Fibroblast of lung (primary cell): Measurements from ENCODE around the gene TMEM170A. TPM values are rescaled to one million over a fixed set of nuclear protein-coding genes. Genes with fewer than 3 reads are reported as not detected.

ENCODE experiments used
- DNase-seq, 2 donors: peaks; one replicate each; pipeline versions ENCODE4 v3.0.0 to v3.0.0-alpha.2; 2010; ENCODE audit warnings: low read depth in 2 of 2
- H2AFZ ChIP-seq: 2 replicates; pipeline ENCODE4 v1.5.1; 2012; ENCODE audit warnings: low read length, control low read depth, inconsistent platforms
- H3K27ac ChIP-seq: 2 replicates; pipeline ENCODE4 v1.5.1; 2011; ENCODE audit warnings: low read length, control low read depth; ENCODE audit not compliant: insufficient read depth
- H3K27me3 ChIP-seq: 2 replicates; pipeline ENCODE4 v1.5.1; 2011; ENCODE audit warnings: mild to moderate bottlenecking, low read length; ENCODE audit not compliant: control insufficient read depth, insufficient read depth
- H3K36me3 ChIP-seq: 2 replicates; pipeline ENCODE4 v1.5.1; 2011; ENCODE audit warnings: low read length; ENCODE audit not compliant: control insufficient read depth, insufficient read depth
- H3K4me1 ChIP-seq: 2 replicates; pipeline ENCODE4 v1.5.1; 2011; ENCODE audit warnings: low read length; ENCODE audit not compliant: control insufficient read depth, insufficient read depth; ENCODE audit errors: extremely low read depth
- H3K4me2 ChIP-seq: 2 replicates; pipeline ENCODE4 v1.5.1; 2011; ENCODE audit warnings: low read length, control low read depth; ENCODE audit not compliant: insufficient read depth; ENCODE audit errors: extremely low read depth
- H3K4me3 ChIP-seq, 4 experiments: fragments of 200-600 bp in 1 of 4; sonication (generic) in 1 of 4; replicated peaks in 1 of 4; 2 replicates each; pipeline ENCODE4 v1.5.1; 2011 to 2016; ENCODE audit warnings: low read length in 4 of 4, low read depth in 3 of 4, mild to moderate bottlenecking in 3 of 4, control low read depth in 2 of 4, inconsistent platforms in 1 of 4, mixed read lengths in 1 of 4; ENCODE audit not compliant: insufficient read depth in 1 of 4; ENCODE audit errors: control extremely low read depth in 1 of 4
- H3K79me2 ChIP-seq: 2 replicates; pipeline ENCODE4 v1.5.1; 2012; ENCODE audit warnings: mild to moderate bottlenecking, low read length, inconsistent platforms; ENCODE audit not compliant: control insufficient read depth, insufficient read depth
- H3K9ac ChIP-seq: 2 replicates; pipeline ENCODE4 v1.5.1; 2011; ENCODE audit warnings: mild to moderate bottlenecking, low read length, control low read depth; ENCODE audit not compliant: insufficient read depth
- H3K9me3 ChIP-seq: 2 replicates; pipeline ENCODE4 v1.5.1; 2012; ENCODE audit warnings: low read depth, low read length; ENCODE audit not compliant: control insufficient read depth, insufficient read depth
- H4K20me1 ChIP-seq: 2 replicates; pipeline ENCODE4 v1.5.1; 2011; ENCODE audit warnings: low read length; ENCODE audit not compliant: control insufficient read depth, insufficient read depth; ENCODE audit errors: extremely low read depth
- EZH2 ChIP-seq: IDR thresholded peaks from 2 replicates; pipeline ENCODE4 v1.5.1; 2012; ENCODE audit warnings: low read length, control low read depth, mild to moderate bottlenecking; ENCODE audit errors: missing control alignments
- polyA plus RNA-seq, 2 donors: library from polyadenylated mRNA; depleted of rRNA in 1 of 2; stranded (reverse) in 1 of 2; unstranded in 1 of 2; fragments of >200 nt; gene quantifications; 2 replicates each; pipeline ENCODE4 v1.2.1, GENCODE V29; 2011 to 2012; ENCODE audit warnings: missing spikeins in 1 of 2
- total RNA-seq: library from RNA; depleted of rRNA; stranded (reverse); fragments of >200 nt; gene quantifications from 2 replicates; pipeline ENCODE4 v1.2.1, GENCODE V29; 2014
- TF ChIP-seq, protein P1 (sequence below), 2 donors: IDR thresholded peaks in 1 of 2; conservative IDR thresholded peaks in 1 of 2; 1 replicate in 1 of 2; 2 replicates in 1 of 2; pipeline ENCODE4 v1.5.1; 2011 to 2012; ENCODE audit warnings: low read length in 2 of 2, control low read depth in 1 of 2, inconsistent platforms in 1 of 2, low read depth in 1 of 2, mild to moderate bottlenecking in 1 of 2

The TMEM170A gene
- total and polyA plus RNA-seq, 2 donors (not counting 1 experiment from before 2014, with no cell fraction given), result 12.3 to 14.5 TPM

DNA sequence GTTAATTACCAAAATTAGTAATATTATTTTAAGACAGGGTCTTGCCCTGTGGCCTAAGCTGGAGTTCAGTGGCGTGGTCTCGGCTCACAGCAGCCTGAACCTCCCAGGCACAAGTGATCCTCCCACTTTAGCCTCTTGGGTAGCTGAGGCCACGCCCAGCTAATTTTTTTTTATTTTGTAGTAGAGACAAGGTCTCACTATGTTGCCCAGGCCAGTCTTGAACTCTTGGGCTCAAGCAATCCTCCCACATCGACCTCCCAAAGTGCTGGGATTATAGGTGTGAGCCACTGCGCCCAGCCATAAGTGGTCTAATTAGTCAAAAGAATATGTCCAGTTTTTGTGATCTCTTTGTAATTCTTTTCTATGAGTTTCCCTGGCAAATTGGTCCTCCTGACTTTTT is 19.2 kb downstream of the TMEM170A start:
- no peaks in the 10 kb centered on the region for H3K4me1 ChIP-seq
- no peaks in the 10 kb centered on the region for H3K9me3 ChIP-seq
- H3K27me3 ChIP-seq, result no peaks in the 10 kb centered on the region
- H3K36me3 ChIP-seq, result no peaks in the 10 kb centered on the region
- no peak overlapping the region for H3K9ac ChIP-seq
- no peaks in the 10 kb centered on the region for H3K79me2 ChIP-seq
- H3K27ac ChIP-seq, result no peak overlapping the region
- TF ChIP-seq, protein P1, sequence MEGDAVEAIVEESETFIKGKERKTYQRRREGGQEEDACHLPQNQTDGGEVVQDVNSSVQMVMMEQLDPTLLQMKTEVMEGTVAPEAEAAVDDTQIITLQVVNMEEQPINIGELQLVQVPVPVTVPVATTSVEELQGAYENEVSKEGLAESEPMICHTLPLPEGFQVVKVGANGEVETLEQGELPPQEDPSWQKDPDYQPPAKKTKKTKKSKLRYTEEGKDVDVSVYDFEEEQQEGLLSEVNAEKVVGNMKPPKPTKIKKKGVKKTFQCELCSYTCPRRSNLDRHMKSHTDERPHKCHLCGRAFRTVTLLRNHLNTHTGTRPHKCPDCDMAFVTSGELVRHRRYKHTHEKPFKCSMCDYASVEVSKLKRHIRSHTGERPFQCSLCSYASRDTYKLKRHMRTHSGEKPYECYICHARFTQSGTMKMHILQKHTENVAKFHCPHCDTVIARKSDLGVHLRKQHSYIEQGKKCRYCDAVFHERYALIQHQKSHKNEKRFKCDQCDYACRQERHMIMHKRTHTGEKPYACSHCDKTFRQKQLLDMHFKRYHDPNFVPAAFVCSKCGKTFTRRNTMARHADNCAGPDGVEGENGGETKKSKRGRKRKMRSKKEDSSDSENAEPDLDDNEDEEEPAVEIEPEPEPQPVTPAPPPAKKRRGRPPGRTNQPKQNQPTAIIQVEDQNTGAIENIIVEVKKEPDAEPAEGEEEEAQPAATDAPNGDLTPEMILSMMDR (conservative IDR thresholded peaks at IDR 0.05 in 1 of 2, IDR thresholded peaks at IDR 0.05 in 1 of 2; ENCODE audit: low read depth in 1 of 2, low read length in 2 of 2), result no peak
- TF ChIP-seq EZH2, result no peak
- no peak for DNase-seq
- H3K4me2 ChIP-seq, result no peak overlapping the region
- no peak overlapping the region for H2AFZ ChIP-seq
- H3K4me3 ChIP-seq, result no peak overlapping the region
- no peaks in the 10 kb centered on the region for H4K20me1 ChIP-seq

DNA sequence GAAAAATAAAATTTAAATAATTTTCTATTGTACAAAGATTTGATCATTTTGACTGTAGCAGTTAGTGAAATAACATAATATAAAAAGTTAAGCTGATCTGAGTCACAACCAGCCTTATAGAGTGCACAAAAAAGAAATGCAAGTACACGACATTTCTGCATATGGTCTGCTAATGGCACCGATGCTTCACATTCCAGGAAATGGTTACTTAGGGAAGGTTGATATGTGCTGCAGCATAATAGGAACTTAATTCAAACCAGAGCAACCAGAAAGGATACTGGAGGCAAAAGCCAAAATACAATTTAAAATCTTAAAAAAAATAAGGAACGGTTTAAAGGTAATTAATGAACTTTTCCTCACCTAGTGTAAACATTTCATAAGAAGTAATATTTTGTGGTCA is 21.2 kb downstream of the TMEM170A start:
- H2AFZ ChIP-seq, result no peak overlapping the region

DNA sequence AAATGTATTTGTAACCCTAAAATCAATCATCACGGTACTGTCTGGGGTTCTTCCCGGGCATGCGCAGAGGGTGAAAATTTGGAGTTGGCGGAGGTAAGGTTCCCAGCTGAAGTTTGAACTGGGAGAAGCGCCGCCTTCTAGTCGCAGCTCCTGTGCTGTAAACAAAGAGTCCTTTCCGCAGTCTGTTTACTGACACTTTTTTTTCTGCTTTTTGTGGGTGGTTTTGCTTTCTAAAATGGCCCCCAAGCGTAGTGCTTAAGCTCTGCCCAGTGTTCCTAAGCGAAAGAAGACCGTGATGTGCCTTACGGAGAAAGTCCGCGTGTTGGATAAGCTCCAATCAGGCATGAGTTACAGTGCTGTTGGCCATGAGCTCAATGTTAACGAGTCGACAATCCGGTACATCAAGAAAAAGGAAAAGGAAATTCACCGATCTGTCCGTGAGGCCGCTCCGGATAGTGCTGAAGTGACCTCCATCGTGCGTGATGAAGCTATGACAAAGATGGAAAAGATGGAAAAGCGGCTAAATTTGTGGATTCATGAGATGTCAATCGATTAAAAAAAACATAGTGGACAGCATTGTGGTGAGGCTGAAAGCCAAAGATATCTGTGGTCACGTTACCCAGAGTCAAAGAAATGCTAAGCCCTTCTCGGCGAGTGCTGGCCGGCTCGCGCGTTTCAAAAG is 30.6 kb downstream of the TMEM170A start:
- DNase-seq, result peak; percentile 95 to 98
- Histone ChIP-seq H3K27ac (peak overlapping the region; percentile 97), H3K36me3 (no peaks in the 10 kb centered on the region), H4K20me1 (no peaks in the 10 kb centered on the region), H3K4me1 (peaks cover 4% of the 10 kb centered on the region), H3K79me2 (peaks cover 20% of the 10 kb centered on the region), H2AFZ (peak overlapping the region; percentile 81), H3K9me3 (no peaks in the 10 kb centered on the region), H3K4me3 (peak overlapping the region; percentile 83 to 96 (median 88)), H3K9ac (peak overlapping the region; percentile 92), H3K4me2 (peak overlapping the region; percentile 64), H3K27me3 (no peaks in the 10 kb centered on the region)
- TF ChIP-seq, protein P1 (conservative IDR thresholded peaks at IDR 0.05 in 1 of 2, IDR thresholded peaks at IDR 0.05 in 1 of 2; ENCODE audit: low read depth in 1 of 2, low read length in 2 of 2), result no peak
- no peak for TF ChIP-seq EZH2

More for the DNA sequence above, 21.2 kb downstream of the TMEM170A start:
- no peak overlapping the region for H3K9ac ChIP-seq
- no peaks in the 10 kb centered on the region for H4K20me1 ChIP-seq
- H3K27ac ChIP-seq, result no peak overlapping the region
- H3K27me3 ChIP-seq, result no peaks in the 10 kb centered on the region
- no peak for TF ChIP-seq EZH2
- TF ChIP-seq, protein P1 (conservative IDR thresholded peaks at IDR 0.05 in 1 of 2, IDR thresholded peaks at IDR 0.05 in 1 of 2; ENCODE audit: low read depth in 1 of 2, low read length in 2 of 2), result no peak
- no peaks in the 10 kb centered on the region for H3K4me1 ChIP-seq
- H3K4me2 ChIP-seq, result no peak overlapping the region
- H3K4me3 ChIP-seq, result no peak overlapping the region
- peak in 1 of 2 donors; percentile 27 for DNase-seq
- H3K79me2 ChIP-seq, result no peaks in the 10 kb centered on the region
- H3K36me3 ChIP-seq, result no peaks in the 10 kb centered on the region
- H3K9me3 ChIP-seq, result no peaks in the 10 kb centered on the region
